Upper lobe of left lung (tissue), 6 donors: ENCODE measurements around the gene TMED6. TPM values are rescaled to one million over a fixed set of nuclear protein-coding genes. Genes with fewer than 3 reads are reported as not detected.

Source experiments
- ATAC-seq, 2 donors: fragments of 200-7000 bp; cut with Tn5 transposase; one replicate each; pipeline ENCODE4 v1.9.1; 2022; ENCODE audit warnings: mild to moderate bottlenecking in 2 of 2, moderate library complexity in 2 of 2; ENCODE audit not compliant: low FRiP score in 2 of 2
- DNase-seq, 2 donors: peaks; one replicate each; pipeline ENCODE4 v3.0.0-alpha.2; 2019 to 2020
- H3K27ac ChIP-seq, 4 donors: fragments of 200-600 bp; sonication (generic); one replicate each; pipeline ENCODE4 v1.5.1; 2016 to 2019
- H3K27me3 ChIP-seq, 4 donors: fragments of 200-600 bp; sonication (generic); one replicate each; pipeline ENCODE4 v1.5.1; 2017 to 2019
- H3K36me3 ChIP-seq, 4 donors: fragments of 200-600 bp; sonication (generic); one replicate each; pipeline ENCODE4 v1.5.1; 2016 to 2019
- H3K4me1 ChIP-seq, 4 donors: fragments of 200-600 bp; sonication (generic); one replicate each; pipeline ENCODE4 v1.5.1; 2018 to 2019
- H3K4me3 ChIP-seq, 4 donors: fragments of 200-600 bp; sonication (generic); one replicate each; pipeline ENCODE4 v1.5.1; 2017 to 2019; ENCODE audit warnings: mild to moderate bottlenecking in 2 of 4, moderate library complexity in 1 of 4
- H3K9me3 ChIP-seq, 4 donors: fragments of 200-600 bp; sonication (generic); one replicate each; pipeline ENCODE4 v1.5.1; 2018 to 2019
- CTCF ChIP-seq, 6 experiments: fragments of 450-650 bp in 4 of 6; fragments of 200-600 bp in 2 of 6; sonication (generic) in 2 of 6; IDR thresholded peaks; one replicate each; pipeline ENCODE4 v1.5.1; 2016 to 2019; ENCODE audit warnings: antibody characterized with exemption in 6 of 6
- EP300 ChIP-seq, 4 donors: sonication (generic); formaldehyde crosslinking; IDR thresholded peaks; one replicate each; pipeline ENCODE4 v1.5.1; 2017; ENCODE audit warnings: antibody characterized with exemption in 4 of 4, control low read depth in 2 of 4
- POLR2A ChIP-seq, 4 donors: fragments of 450-650 bp; IDR thresholded peaks; one replicate each; pipeline ENCODE4 v1.5.1; 2016 to 2017; ENCODE audit warnings: antibody characterized with exemption in 4 of 4, mild to moderate bottlenecking in 2 of 4
- POLR2AphosphoS5 ChIP-seq, 2 donors: sonication (generic); formaldehyde crosslinking; IDR thresholded peaks; one replicate each; pipeline ENCODE4 v1.5.1; 2017; ENCODE audit warnings: antibody characterized with exemption in 2 of 2
- WGBS, 2 donors: methylation state at CpG; one replicate each; pipeline ENCODE4 v1.1.5; 2017 to 2018; 5-methylcytosine and 5-hydroxymethylcytosine counted together
- total RNA-seq, 6 donors: library from RNA; depleted of rRNA in 4 of 6; stranded (reverse); fragments of >200 nt in 4 of 6; gene quantifications; one replicate each; pipeline versions ENCODE4 v1.1.0 to v1.2.1, GENCODE V29; 2016 to 2021
- donor health status: DM: no; HTN: no; CAD: no; lungs with moderate emphysema.
- donor health status: DM: no; HTN: yes; CAD: no; lungs with severe emphysema.

The TMED6 gene
- total RNA-seq, 6 donors from 2014 or later, result 0.43 to 2.6 (median 1.1) TPM; not detected in 2

- no peak for DNase-seq
- H3K27ac ChIP-seq, result no peak overlapping the region
- no peak overlapping the region for H3K4me3 ChIP-seq
- H3K36me3 ChIP-seq, result peaks cover 24 to 61% (median 45%) of the 10 kb centered on the region in 4 donors
- ATAC-seq, result no peak
- WGBS, 2 donors, result 81 to 95% methylated on average over 2 of the region's 2 CpGs
- no peaks in the 10 kb centered on the region for H3K4me1 ChIP-seq
- H3K9me3 ChIP-seq, result no peaks in the 10 kb centered on the region
- TF ChIP-seq POLR2AphosphoS5 (IDR thresholded peaks at IDR 0.05) (no peak), EP300 (IDR thresholded peaks at IDR 0.05) (no peak), POLR2A (IDR thresholded peaks at IDR 0.05) (no peak), CTCF (IDR thresholded peaks at IDR 0.05) (no peak)
- H3K27me3 ChIP-seq, result no peaks in the 10 kb centered on the region
Observed at GRCh38 chr16:69371564-69371963, 20.0 kb upstream of the TMED6 start.

- WGBS, 2 donors, result 96 to 98% methylated on average over 4 of the region's 4 CpGs
- H3K27ac ChIP-seq, result no peak overlapping the region
- no peak for TF ChIP-seq POLR2AphosphoS5 (IDR thresholded peaks at IDR 0.05)
- TF ChIP-seq EP300 (IDR thresholded peaks at IDR 0.05), result no peak
- no peak for TF ChIP-seq CTCF (IDR thresholded peaks at IDR 0.05)
- no peak for TF ChIP-seq POLR2A (IDR thresholded peaks at IDR 0.05)
- H3K9me3 ChIP-seq, result no peaks in the 10 kb centered on the region
- DNase-seq (no peak), ATAC-seq (no peak)
- H3K36me3 ChIP-seq, result peaks cover 33 to 88% (median 64%) of the 10 kb centered on the region in 4 donors
- no peaks in the 10 kb centered on the region for H3K27me3 ChIP-seq
- H3K4me3 ChIP-seq, result no peak overlapping the region
- H3K4me1 ChIP-seq, result no peaks in the 10 kb centered on the region
Observed at GRCh38 chr16:69368866-69369265, 17.3 kb upstream of the TMED6 start.

GRCh38 chr16:69367980-69368379, 16.4 kb upstream of the TMED6 start:
- H3K4me3 ChIP-seq, result no peak overlapping the region
- DNase-seq (no peak), ATAC-seq (no peak)
- H3K27me3 ChIP-seq, result no peaks in the 10 kb centered on the region
- H3K36me3 ChIP-seq, result peaks cover 33 to 94% (median 68%) of the 10 kb centered on the region in 4 donors
- H3K4me1 ChIP-seq, result no peaks in the 10 kb centered on the region
- WGBS, 2 donors, result 59 to 81% methylated on average over 7 of the region's 7 CpGs
- TF ChIP-seq CTCF (IDR thresholded peaks at IDR 0.05), result no peak
- TF ChIP-seq POLR2AphosphoS5 (IDR thresholded peaks at IDR 0.05), result no peak
- TF ChIP-seq EP300 (IDR thresholded peaks at IDR 0.05), result no peak
- no peak for TF ChIP-seq POLR2A (IDR thresholded peaks at IDR 0.05)
- H3K9me3 ChIP-seq, result no peaks in the 10 kb centered on the region
- H3K27ac ChIP-seq, result no peak overlapping the region

- TF ChIP-seq POLR2A (IDR thresholded peaks at IDR 0.05) (no peak), EP300 (IDR thresholded peaks at IDR 0.05) (no peak), POLR2AphosphoS5 (IDR thresholded peaks at IDR 0.05) (no peak), CTCF (IDR thresholded peaks at IDR 0.05) (no peak)
- no peak overlapping the region for H3K4me3 ChIP-seq
- WGBS, 2 donors, result 95 to 96% methylated on average over 4 to 7 of the region's 7 CpGs
- H3K36me3 ChIP-seq, result peaks cover 33 to 81% (median 62%) of the 10 kb centered on the region in 4 donors
- DNase-seq (no peak), ATAC-seq (no peak)
- no peaks in the 10 kb centered on the region for H3K4me1 ChIP-seq
- no peaks in the 10 kb centered on the region for H3K27me3 ChIP-seq
- no peak overlapping the region for H3K27ac ChIP-seq
- no peaks in the 10 kb centered on the region for H3K9me3 ChIP-seq
Observed at GRCh38 chr16:69366431-69366830, 14.8 kb upstream of the TMED6 start.

- Histone ChIP-seq H3K4me3 (no peak overlapping the region), H3K9me3 (no peaks in the 10 kb centered on the region), H3K27me3 (no peaks in the 10 kb centered on the region), H3K36me3 (peaks cover 33 to 80% (median 62%) of the 10 kb centered on the region in 4 donors), H3K4me1 (no peaks in the 10 kb centered on the region), H3K27ac (no peak overlapping the region)
- TF ChIP-seq POLR2A (IDR thresholded peaks at IDR 0.05) (no peak), EP300 (IDR thresholded peaks at IDR 0.05) (no peak), POLR2AphosphoS5 (IDR thresholded peaks at IDR 0.05) (no peak), CTCF (IDR thresholded peaks at IDR 0.05) (no peak)
- ATAC-seq, result no peak
- DNase-seq, result no peak
- WGBS, 2 donors, result 94 to 95% methylated on average over 2 of the region's 2 CpGs
Observed at GRCh38 chr16:69365901-69366300, 14.3 kb upstream of the TMED6 start.
